Activated T-cell treated with anti-CD3 and anti-CD28 coated beads, Interleukin-2, amount 50 U/mL, for 24 hours (primary cell): ENCODE results near the gene SUB1.

Experiments
- DNase-seq: peaks from one replicate; pipeline ENCODE4 v3.0.0-alpha.2; 2020
- H3K27ac Mint-ChIP-seq: 2 replicates; pipeline ENCODE4 v1.8.0; 2020; ENCODE audit warnings: mild to moderate bottlenecking, mixed read lengths
- H3K27me3 Mint-ChIP-seq: 2 replicates; pipeline ENCODE4 v1.8.0; 2020; ENCODE audit warnings: mixed read lengths
- H3K36me3 Mint-ChIP-seq: 2 replicates; pipeline ENCODE4 v1.8.0; 2020; ENCODE audit warnings: low read depth, mixed read lengths
- H3K4me1 Mint-ChIP-seq: 2 replicates; pipeline ENCODE4 v1.8.0; 2020; ENCODE audit warnings: low read depth, mixed read lengths
- H3K4me3 Mint-ChIP-seq: 2 replicates; pipeline ENCODE4 v1.8.0; 2020; ENCODE audit warnings: mild to moderate bottlenecking, moderate library complexity, mixed read lengths
- H3K9me3 Mint-ChIP-seq: 2 replicates; pipeline ENCODE4 v1.8.0; 2020; ENCODE audit warnings: mixed read lengths

SUB1 gene

DNA sequence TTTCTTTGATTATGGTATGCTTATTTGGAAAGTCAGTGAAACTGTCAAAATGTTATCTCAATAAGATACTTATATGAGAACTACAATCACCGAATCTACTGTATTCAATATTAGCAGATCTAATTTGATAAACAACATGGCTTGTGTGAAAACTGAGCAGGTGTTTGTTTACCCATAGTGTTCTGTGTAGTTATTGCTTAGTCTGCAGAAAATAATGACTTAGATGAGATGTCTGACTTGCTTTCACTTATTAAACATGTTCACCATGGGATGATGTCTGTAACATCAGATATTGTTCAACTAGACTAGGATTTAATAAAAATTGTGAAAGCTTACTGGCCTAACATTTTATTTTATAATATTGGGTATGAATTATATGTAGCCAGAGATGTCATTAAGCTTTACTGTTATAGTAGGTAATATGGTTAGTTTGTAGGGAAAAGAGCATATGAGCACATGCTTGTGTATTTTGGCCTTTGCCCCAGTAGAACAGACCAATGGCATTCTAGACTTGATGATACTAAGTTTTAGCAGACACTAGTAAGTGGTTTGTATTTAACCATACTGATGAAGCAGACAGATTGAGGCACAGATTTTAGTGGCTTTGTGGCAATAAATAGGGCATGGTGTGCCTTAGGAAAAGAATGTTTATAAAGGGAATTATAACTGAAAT lies 16.4 kb downstream of the SUB1 start:
- H3K27me3 Mint-ChIP-seq: no peaks in the 10 kb centered on the region
- peaks cover 48% of the 10 kb centered on the region for H3K4me1 Mint-ChIP-seq
- DNase-seq: no peak
- no peak overlapping the region for H3K4me3 Mint-ChIP-seq
- peak overlapping the region; percentile 48 for H3K27ac Mint-ChIP-seq
- H3K36me3 Mint-ChIP-seq: peaks cover 91% of the 10 kb centered on the region
- H3K9me3 Mint-ChIP-seq: no peaks in the 10 kb centered on the region

DNA sequence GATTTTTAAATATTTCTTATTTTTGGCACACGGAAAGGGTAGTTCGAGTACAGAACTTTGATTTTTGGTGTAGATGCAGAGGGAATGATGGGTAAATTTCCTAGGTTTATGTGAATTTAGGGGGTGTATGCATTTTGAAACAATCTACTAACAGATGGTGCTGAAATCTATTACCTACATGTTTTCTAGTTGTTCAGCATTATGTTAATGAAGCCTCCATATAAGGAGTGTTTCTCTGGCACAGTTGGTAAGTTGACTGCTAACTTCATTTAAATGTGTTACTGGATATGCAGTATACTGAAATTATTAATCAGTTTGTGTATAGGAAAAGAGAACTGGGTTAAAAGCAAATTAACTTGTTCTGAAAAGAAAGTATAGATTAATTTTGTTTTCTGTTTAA lies 17.5 kb downstream of the SUB1 start:
- H3K4me1 Mint-ChIP-seq: peaks cover 40% of the 10 kb centered on the region

DNA sequence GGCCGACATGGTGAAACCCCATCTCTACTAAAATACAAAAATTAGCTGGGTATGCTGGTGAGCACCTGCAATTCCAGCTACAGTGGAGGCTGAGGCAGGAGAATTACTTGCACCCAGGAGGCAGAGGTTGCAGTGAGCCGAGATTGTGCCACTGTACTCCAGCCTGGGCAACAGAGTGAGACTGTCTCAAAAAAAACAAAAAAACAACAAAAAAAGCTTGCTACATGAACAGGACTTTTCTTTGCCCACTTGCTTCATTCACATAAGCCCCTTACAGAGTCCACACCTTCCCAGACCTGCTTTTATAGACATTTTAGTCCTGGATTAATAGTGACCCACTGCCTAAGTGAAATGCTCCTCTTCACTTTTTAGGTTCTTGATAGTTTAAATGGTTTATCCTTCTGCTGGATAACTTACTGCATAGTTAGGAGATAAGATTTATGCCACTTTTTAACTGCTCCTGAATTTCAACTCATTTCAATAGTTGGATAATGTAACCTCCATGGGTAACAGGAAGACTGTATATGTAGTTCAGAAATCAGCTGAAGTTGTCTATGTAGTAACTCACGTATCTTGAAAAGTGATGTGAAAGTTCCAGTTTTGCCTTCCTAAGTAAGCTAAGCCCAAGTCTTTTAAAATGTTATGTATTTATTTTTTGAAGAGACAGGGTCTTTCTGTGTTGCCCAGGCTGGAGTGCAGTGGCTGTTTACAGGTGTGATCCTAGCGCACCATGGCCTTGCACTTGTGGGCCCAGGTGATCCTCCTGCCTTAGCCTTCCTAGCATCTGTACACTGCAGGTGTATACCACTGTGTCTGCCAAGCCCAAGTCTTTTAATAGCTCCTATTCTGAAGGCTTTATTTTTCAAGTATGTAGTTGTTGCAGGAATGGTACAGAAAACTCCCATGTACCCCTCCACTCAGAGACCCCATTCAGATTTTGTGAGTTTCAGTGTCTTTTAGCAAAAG lies 19.7 kb downstream of the SUB1 start:
- H3K4me3 Mint-ChIP-seq: no peak overlapping the region
- no peaks in the 10 kb centered on the region for H3K9me3 Mint-ChIP-seq
- H3K27ac Mint-ChIP-seq: peak overlapping the region; percentile 74
- H3K4me1 Mint-ChIP-seq: peaks cover 23% of the 10 kb centered on the region
- DNase-seq: no peak
- H3K36me3 Mint-ChIP-seq: peaks cover 89% of the 10 kb centered on the region
- H3K27me3 Mint-ChIP-seq: no peaks in the 10 kb centered on the region

More for the DNA sequence above, 17.5 kb downstream of the SUB1 start:
- peak overlapping the region; percentile 47 for H3K27ac Mint-ChIP-seq
- no peaks in the 10 kb centered on the region for H3K9me3 Mint-ChIP-seq
- DNase-seq: no peak
- H3K27me3 Mint-ChIP-seq: no peaks in the 10 kb centered on the region
- no peak overlapping the region for H3K4me3 Mint-ChIP-seq
- peaks cover 94% of the 10 kb centered on the region for H3K36me3 Mint-ChIP-seq

DNA sequence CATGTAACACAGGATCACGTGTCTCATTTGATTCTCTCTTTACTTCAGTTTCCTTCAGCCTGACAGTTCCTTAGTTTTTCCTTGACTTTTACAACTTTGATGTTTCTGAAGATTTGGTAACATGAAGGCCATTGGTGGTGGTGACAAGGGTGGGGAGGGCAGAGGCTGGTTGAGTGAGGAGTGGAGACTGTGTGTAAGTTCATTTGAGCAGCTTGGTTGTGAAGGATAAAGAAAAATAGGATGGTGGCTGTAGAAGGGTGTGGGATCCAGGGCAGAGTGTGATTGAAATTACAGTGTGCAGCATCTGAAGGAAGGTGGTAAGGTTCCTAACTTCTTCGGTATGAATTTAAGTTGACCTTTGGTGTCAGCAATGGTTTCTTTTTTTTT lies 20.4 kb downstream of the SUB1 start:
- no peaks in the 10 kb centered on the region for H3K27me3 Mint-ChIP-seq
- H3K4me3 Mint-ChIP-seq: no peak overlapping the region
- H3K27ac Mint-ChIP-seq: peak overlapping the region; percentile 74
- peaks cover 88% of the 10 kb centered on the region for H3K36me3 Mint-ChIP-seq
- H3K4me1 Mint-ChIP-seq: peaks cover 20% of the 10 kb centered on the region
- DNase-seq: no peak
- H3K9me3 Mint-ChIP-seq: no peaks in the 10 kb centered on the region

GRCh38 chr5:32612134-32612888 lies 27.0 kb downstream of the SUB1 start:
- peaks cover 31% of the 10 kb centered on the region for H3K36me3 Mint-ChIP-seq
- H3K4me1 Mint-ChIP-seq: peaks cover 8% of the 10 kb centered on the region
- no peaks in the 10 kb centered on the region for H3K27me3 Mint-ChIP-seq
- no peak overlapping the region for H3K27ac Mint-ChIP-seq
- no peak overlapping the region for H3K4me3 Mint-ChIP-seq
- no peaks in the 10 kb centered on the region for H3K9me3 Mint-ChIP-seq
- no peak for DNase-seq

GRCh38 chr5:32613050-32613672 lies 27.8 kb downstream of the SUB1 start:
- peak; percentile 91 for DNase-seq
- Mint-ChIP-seq H3K27ac (peak overlapping the region; percentile 7), H3K4me1 (peaks cover 8% of the 10 kb centered on the region), H3K9me3 (no peaks in the 10 kb centered on the region), H3K36me3 (peaks cover 23% of the 10 kb centered on the region), H3K4me3 (no peak overlapping the region), H3K27me3 (no peaks in the 10 kb centered on the region)

DNA sequence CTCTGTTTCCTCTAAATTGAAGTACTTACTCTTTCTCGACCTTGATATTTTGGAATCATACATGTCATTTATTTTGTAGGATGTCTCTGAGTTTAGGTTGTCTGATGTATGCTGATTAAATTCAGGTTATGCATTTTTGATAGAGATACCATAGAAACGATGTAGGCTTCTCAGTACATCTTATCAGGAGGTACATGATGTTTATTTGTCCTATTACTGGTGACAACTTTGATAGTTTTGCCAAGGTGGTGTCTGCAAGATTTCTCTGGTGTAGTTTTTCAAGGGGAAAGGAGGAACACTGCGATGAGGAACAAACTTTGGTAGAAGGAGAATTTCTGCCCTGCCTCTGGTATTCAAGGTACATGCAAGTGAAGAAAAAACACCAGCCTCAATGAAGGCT lies 29.9 kb downstream of the SUB1 start:
- H3K27ac Mint-ChIP-seq: no peak overlapping the region
- H3K36me3 Mint-ChIP-seq: peaks cover 7% of the 10 kb centered on the region
- no peak overlapping the region for H3K4me3 Mint-ChIP-seq
- no peaks in the 10 kb centered on the region for H3K9me3 Mint-ChIP-seq
- H3K27me3 Mint-ChIP-seq: no peaks in the 10 kb centered on the region
- H3K4me1 Mint-ChIP-seq: peaks cover 8% of the 10 kb centered on the region
- DNase-seq: no peak

- H3K27ac Mint-ChIP-seq: no peak overlapping the region
- DNase-seq: no peak
- H3K27me3 Mint-ChIP-seq: no peaks in the 10 kb centered on the region
- H3K9me3 Mint-ChIP-seq: no peaks in the 10 kb centered on the region
- H3K36me3 Mint-ChIP-seq: no peaks in the 10 kb centered on the region
- no peak overlapping the region for H3K4me3 Mint-ChIP-seq
- no peaks in the 10 kb centered on the region for H3K4me1 Mint-ChIP-seq
Observed at GRCh38 chr5:32618962-32619361, 33.6 kb downstream of the SUB1 start.

DNA sequence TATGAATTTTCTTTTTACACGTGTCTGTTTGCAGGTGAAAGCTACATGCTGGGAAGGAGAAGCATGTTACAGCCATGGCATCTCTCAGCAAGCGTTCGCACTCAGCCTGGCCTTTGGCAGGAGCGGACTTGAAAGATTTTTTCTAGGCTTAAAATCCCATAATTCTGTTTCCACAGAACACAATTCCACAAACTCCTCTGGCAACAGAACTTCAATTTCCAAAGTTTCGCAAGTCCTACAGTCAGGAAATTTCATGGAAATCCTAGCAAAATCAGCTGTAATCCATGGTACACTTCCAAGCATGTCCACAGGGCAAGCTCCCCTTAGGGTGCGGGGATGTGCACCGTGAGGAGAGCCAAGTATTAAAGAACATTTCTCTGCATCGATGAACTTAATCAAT lies 35.9 kb downstream of the SUB1 start:
- no peaks in the 10 kb centered on the region for H3K9me3 Mint-ChIP-seq
- H3K27ac Mint-ChIP-seq: no peak overlapping the region
- no peaks in the 10 kb centered on the region for H3K36me3 Mint-ChIP-seq
- H3K27me3 Mint-ChIP-seq: no peaks in the 10 kb centered on the region
- H3K4me1 Mint-ChIP-seq: no peaks in the 10 kb centered on the region
- no peak overlapping the region for H3K4me3 Mint-ChIP-seq
- no peak for DNase-seq

- no peaks in the 10 kb centered on the region for H3K4me1 Mint-ChIP-seq
- H3K4me3 Mint-ChIP-seq: no peak overlapping the region
- no peaks in the 10 kb centered on the region for H3K9me3 Mint-ChIP-seq
- no peak for DNase-seq
- no peaks in the 10 kb centered on the region for H3K27me3 Mint-ChIP-seq
- H3K27ac Mint-ChIP-seq: no peak overlapping the region
- H3K36me3 Mint-ChIP-seq: no peaks in the 10 kb centered on the region
Observed at GRCh38 chr5:32625106-32625505, 39.7 kb downstream of the SUB1 start.

- H3K27ac Mint-ChIP-seq: no peak overlapping the region
- no peaks in the 10 kb centered on the region for H3K36me3 Mint-ChIP-seq
- H3K27me3 Mint-ChIP-seq: no peaks in the 10 kb centered on the region
- DNase-seq: no peak
- no peak overlapping the region for H3K4me3 Mint-ChIP-seq
- H3K9me3 Mint-ChIP-seq: no peaks in the 10 kb centered on the region
- no peaks in the 10 kb centered on the region for H3K4me1 Mint-ChIP-seq
Observed at GRCh38 chr5:32625547-32625946, 40.2 kb downstream of the SUB1 start.

DNA sequence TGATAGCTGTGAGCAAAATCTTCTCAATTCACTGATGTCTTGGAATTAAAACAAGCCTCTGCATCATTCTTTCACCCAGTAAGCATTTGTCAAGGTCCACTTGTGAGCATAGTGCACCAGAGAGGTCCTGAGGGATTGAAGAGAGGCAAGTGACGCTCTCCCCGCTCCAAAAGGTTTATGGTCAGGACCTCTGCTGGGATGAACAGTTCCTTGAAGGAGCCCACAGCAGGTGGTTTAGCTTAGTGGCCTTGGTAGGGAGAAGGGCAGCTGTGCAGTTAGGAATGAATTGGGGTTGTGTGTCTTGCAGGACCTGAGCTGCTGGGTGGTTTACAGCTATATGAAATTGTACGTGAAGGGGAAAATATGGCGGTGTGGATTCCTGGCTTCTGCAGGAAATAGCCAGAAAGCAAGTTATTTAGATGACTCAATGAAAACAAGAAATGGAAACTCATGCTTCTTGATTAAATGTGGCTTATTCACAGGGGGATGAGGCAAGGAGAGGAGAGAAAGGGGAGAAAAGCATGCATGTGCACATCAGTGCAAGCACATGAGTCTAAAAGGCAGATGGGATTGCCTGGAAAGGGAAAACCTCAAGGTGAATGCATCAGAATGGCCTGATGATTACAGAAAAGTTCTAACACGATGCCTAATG lies 42.0 kb downstream of the SUB1 start:
- no peak overlapping the region for H3K4me3 Mint-ChIP-seq
- no peaks in the 10 kb centered on the region for H3K36me3 Mint-ChIP-seq
- no peak for DNase-seq
- no peaks in the 10 kb centered on the region for H3K27me3 Mint-ChIP-seq
- H3K4me1 Mint-ChIP-seq: no peaks in the 10 kb centered on the region
- no peaks in the 10 kb centered on the region for H3K9me3 Mint-ChIP-seq
- no peak overlapping the region for H3K27ac Mint-ChIP-seq

DNA sequence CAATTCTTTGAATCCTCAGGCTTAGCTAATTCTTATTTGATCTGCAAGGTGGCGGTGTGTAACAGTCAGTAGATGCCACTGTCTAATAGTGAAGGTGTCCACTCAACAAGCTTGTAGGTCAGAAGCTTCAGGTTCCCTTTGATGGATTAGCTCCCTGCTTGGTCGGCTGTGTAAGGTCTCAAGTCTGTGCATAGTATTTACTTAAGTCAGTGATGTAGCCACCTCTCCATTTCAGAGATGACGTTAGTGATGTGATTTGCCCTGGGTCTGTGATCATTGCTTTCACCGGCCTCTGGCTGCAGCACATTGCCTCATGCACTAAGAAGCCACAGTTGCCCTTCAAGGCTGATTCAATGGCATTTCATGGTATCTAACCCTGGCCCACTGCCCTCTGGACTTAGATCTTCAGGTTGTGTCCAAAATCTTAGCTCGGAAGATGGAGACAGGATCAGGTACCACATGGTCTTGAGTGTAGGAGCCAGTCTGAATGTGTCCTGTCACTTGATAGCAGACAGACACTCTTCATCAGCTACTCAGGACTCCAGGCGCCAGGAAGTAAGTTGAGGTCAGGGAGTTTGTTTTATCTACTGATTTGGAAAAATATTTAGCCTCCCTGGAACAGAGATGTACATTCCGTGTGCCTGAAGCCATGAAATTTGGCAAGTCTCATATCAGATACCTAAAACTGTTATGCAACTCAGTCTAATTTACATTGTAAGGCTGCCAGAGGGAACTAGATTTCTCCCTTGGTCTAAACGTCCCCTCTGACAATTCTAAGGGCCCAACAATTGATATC lies 42.9 kb downstream of the SUB1 start:
- no peaks in the 10 kb centered on the region for H3K4me1 Mint-ChIP-seq
- no peak overlapping the region for H3K27ac Mint-ChIP-seq
- H3K4me3 Mint-ChIP-seq: no peak overlapping the region
- no peak for DNase-seq
- no peaks in the 10 kb centered on the region for H3K27me3 Mint-ChIP-seq
- H3K36me3 Mint-ChIP-seq: no peaks in the 10 kb centered on the region
- H3K9me3 Mint-ChIP-seq: no peaks in the 10 kb centered on the region
